ENCODE measurements around the gene AXL.

Gene AXL

DNA sequence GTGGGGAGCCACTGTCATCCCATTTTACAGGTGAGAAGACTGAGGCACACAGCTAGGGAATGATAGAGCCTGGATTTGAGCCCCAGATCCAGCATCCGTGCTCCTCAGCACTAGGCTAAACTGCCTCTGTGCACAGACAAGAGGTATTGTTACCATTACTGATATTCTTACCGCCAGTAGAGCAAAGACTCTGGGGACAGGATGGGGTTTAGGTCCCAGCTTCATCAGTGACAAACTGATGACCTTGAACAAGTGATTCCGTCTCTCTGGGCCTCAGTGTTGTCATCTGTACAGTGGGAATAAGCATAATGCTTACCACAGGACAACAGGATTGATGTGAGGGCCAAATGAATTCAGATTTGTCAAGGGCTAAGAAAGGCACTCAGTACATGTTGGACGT is 16.5 kb downstream of the AXL start:
- DNase-seq: no peak

DNA sequence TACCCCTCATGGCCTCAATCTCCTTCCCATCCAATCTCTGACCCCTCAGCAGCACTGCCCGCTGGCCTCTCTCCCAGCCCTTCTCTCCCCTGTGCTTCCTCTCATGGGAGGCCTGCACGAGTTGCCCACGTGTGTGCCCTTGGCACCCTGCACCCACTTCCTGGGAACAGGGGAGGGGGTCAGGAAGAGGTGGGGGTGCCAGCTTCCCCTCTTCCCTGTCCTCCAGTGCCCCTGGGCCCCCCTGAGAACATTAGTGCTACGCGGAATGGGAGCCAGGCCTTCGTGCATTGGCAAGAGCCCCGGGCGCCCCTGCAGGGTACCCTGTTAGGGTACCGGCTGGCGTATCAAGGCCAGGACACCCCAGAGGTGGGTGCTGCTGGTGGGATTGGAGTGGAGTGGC is 19.2 kb downstream of the AXL start:
- DNase-seq: no peak

DNA sequence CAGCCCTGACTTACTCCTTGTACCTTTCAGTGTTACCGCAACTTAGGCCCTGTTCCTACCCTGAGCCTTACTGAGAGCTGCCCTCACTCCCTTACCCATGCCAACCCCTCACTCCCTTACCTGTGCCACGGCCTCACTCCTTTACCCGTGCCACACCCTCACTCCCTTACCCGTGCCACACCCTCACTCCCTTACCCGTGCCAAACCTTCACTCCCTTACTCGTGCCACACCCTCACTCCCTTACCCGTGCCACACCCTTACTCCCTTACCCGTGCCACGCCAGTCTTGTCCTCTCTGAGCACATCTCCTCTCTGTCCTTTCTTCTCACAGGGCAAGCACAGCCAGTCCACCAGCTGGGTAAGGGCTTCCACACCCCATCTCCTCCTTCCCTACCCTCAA is 20.3 kb downstream of the AXL start:
- no peak for DNase-seq

DNA sequence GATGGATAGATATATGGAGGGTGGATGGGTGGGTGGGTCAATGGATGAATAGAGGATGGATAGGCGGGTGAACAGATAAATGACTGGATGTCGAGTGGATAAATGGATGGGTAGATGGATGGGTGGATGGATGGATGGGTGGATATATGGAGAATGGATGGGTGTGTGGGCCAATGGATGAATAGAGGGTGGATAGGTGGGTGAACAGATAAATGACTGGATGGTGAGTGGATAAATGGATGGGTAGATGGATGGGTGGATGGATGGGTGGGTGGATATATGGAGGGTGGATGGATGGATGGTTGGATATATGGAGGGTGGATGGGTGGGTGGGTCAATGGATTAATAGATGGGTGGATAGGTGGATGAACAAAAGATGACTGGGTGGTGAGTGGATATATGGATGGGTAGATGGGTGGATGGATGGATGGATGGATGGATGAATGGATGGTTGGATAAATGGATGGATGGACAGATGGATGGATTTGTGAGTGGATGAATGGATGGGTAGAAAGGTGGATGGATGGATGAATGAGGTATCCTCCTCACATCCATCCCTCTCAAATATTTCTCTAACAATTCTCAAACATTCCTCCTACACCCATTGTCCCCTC is 21.0 kb downstream of the AXL start:
- DNase-seq: no peak

GRCh38 chr19:41241859-41242258 is 22.8 kb downstream of the AXL start:
- no peak for DNase-seq

- DNase-seq: no peak
Measured at GRCh38 chr19:41244117-41244516, 25.1 kb downstream of the AXL start.

DNA sequence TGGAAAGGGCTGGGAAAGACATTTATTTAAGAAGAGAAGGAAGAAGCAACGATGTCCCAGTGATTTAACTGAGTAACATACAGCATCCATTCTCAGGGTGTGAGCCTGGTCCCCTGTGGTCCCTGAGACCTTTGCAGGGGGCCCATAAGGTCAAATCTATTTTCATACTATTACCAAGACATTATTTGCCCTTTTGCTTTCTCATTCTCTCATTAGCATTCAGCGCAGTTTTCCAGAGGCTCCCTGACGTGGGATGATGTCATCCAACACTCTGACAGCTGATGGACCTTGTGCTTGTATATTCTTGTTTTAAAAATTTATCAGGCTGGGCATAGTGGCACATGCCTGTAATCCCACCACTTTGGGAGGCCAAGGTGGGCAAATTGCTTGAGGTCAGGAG is 26.8 kb downstream of the AXL start:
- DNase-seq: no peak

- DNase-seq: no peak
Measured at GRCh38 chr19:41248895-41249294, 29.9 kb downstream of the AXL start.

DNA sequence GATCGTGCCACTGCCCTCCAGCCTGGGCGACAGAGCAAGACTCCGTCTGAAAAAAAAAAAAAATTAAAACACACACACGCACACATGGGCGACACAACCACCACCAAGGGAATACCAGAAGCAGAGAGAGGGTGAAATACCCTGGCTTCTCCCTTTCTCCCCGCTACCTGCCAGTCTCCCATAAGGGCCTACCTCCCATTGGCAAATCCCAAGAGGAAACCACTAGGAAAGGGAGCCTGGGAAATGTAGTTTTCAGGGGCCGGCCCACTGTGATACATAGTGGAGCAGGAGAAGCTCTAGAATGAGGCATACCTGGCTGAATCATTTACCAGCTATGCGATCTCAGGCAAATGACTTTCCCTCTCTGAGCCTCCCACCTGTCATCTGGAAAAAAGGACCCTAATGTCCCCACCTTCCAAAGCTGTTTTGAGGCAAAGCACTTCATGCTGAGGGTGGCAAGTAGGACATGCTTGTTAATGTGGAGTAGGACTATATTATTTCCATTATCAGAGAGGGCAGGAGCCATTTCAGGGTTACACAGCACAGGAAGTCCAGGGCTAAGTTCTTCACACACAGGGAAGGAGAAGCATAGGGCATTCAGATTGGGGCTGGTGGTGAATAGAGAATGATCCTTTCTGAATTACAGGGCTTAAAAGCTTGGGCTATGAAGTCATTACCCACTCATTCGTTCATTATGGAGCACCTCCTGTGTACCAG is 30.8 kb downstream of the AXL start:
- DNase-seq: no peak

DNA sequence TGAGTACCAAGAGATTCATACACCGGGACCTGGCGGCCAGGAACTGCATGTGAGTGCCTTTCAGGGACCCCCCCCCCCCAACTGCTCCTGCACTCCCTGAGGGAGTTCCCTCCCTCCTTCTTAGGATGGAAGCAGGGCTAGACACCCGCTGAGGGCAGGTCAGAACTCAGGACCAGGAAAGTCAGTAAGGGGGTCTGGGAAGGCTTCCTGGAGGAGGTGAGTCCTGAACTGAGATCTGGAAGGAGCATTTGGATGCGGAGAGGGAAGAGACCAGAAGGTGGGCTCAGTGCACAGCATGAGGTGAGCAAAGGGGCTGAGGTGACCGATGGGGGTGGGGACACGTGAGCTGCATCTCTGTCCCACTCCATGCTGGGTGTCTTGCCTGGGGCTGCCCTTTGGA is 34.6 kb downstream of the AXL start:
- no peak for DNase-seq

DNA sequence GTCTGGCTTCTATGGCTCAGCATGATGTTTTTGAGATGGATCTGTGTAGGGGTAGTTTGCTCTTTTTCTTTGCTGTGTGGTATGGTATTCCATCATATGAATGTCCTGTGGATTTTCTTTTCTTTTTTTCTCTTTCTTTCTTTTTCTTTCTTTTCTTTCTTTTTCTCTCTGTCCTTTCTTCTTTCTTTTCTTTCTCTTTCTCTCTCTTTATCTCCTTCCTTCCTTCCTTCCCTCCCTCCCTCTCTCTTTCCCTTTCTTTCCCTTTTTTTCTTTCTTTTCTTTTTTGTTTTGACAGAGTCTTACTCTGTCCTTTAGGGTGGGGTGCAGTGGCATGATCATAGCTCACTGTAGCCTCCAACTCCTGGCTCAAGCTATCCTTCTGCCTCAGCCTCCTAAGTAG is 36.1 kb downstream of the AXL start:
- DNase-seq: no peak

DNA sequence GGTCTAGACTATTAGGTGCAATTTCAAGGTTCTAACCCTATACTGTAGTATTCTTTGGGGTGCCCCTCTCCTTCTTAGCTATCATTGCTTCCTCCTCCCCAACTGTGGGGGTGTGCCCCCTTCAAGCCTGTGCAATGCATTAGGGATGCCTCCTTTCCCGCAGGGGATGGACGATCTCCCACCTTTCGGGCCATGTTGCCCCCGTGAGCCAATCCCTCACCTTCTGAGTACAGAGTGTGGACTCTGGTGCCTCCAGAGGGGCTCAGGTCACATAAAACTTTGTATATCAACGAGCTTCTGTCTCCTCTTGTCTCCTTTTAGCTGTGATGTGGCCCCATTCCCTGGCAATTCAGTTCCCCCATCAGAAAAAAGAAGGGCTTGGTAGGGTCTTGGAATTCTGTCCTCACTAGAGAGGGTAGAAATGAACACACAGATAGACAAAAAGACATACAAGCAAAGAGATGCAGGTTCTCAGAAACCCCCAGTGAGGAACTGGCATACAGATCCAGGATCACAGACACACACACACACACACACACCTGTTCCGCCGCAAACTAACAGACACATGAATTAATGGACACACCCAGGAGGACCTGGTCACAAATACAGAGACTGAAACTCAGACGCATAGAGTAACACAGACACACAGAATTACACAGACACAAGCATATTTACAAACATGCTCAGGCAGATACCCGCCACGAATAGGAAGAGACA is 42.6 kb downstream of the AXL start:
- no peak for DNase-seq

- peak; percentile 41 for DNase-seq
Measured at GRCh38 chr19:41263042-41263849, 44.2 kb downstream of the AXL start.

GRCh38 chr19:41263850-41264580 is 45.0 kb downstream of the AXL start, which contains the start of gene HNRNPUL1:
Gene HNRNPUL1 (plus strand): TSS chr19:41264372. CDS start chr19:41264504, 132 bp downstream.
- DNase-seq: peak; percentile 100

DNA sequence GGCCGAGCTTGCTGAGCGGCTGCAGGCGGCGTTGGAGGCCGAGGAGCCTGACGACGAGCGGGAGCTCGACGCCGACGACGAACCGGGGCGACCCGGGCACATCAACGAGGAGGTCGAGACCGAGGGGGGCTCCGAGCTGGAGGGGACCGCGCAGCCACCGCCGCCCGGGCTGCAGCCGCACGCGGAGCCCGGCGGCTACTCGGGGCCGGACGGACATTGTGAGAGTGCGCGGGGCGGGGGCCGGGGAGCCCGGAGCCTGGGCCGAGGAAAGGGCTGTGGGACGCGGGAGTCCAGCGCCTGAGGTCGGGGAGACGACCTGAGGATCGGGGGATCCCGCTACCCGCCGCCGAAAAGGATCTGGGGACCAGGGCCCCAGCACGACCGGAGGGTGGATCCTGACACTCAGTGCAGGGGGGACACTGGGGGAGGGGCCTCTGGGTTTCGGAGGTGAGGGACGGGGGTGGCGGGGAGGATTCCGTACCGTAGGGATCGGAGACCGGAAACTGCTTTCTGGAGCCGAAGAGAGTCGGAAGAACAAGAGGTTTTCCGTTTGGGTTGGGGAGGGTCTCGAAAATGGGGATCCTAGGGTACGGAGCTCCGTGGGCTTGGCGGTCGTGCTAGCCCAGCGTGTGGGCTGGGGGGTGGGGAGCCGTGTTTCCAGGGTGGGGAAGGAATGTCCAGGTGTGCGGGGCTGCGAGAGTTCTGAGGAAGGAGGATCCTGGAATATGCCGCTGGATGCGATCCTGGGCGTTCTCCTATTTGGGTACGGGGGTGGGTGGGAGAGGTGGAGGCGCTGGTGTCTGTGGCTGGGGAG is 45.8 kb downstream of the AXL start:
- peak; percentile 46 for DNase-seq

GRCh38 chr19:41265395-41266153 is 46.6 kb downstream of the AXL start:
- DNase-seq: peak; percentile 18

GRCh38 chr19:41269055-41269454 is 50.0 kb downstream of the AXL start:
- DNase-seq: no peak

DNA sequence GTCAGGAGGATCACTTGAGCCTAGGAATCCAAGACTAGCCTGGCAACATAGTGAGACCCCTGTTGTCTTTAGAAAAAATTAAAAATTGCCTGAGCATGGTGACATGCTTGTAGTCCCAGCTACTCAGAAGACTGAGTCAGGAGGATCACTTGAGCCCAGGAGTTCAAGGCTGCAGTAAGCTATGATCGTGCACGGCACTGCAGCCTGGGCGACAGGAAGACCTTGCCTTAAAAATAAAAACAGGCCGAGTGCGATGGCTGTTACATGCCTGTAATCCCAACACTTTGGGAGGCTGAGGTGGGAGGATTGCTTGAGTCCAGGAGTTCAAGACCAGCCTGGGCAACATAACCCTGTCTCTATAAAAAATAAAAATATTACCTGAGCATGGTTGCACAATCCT is 50.5 kb downstream of the AXL start:
- DNase-seq: no peak

DNA sequence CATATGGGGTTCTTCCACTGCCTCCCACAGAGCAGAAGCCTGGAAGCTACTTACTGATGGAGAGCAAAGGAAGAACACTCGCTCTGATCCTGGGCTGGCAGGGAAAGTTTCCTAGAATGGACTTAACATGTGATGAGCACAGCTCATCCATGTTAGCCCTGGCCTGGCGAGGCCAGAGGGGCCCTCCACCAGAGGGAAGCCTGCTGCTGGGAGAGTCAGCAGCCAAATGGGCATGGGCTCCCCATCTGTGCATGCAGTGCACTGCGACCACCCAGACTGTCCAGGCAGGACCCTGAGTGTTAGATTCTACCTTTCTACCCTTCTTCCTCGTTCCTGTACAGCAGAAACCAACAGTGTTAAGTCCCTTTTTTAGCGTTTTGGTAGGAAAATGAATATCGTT is 54.1 kb downstream of the AXL start:
- no peak for DNase-seq

GRCh38 chr19:41274802-41275201 is 55.8 kb downstream of the AXL start:
- no peak for DNase-seq

GRCh38 chr19:41276231-41276630 is 57.2 kb downstream of the AXL start:
- no peak for DNase-seq
